ENCODE data around the gene MYF5. TPM values are rescaled to one million over a fixed set of nuclear protein-coding genes. Genes with fewer than 3 reads are reported as not detected.

Gene MYF5
- total and polyA plus RNA-seq, 9 of the 15 experiments (the other 6 are each of a cell fraction or from before 2014, with no cell fraction given) = not detected

- in situ Hi-C loops (cut with MboI) (no loop called here), intact Hi-C loops (cut with micrococcal nuclease) (no loop called here)
- H3K4me3 ChIP-seq = no peak overlapping the region
- H3K27me3 ChIP-seq (ENCODE audit: control insufficient read depth in 2 of 2, insufficient read depth in 2 of 2, low read length in 2 of 2) = no peaks in the 10 kb centered on the region
- no peak overlapping the region for H3K9ac ChIP-seq (ENCODE audit: insufficient read depth in 1 of 2, low read depth in 2 of 2, low read length in 2 of 2)
- no peaks in the 10 kb centered on the region for H4K20me1 ChIP-seq (replicated peaks; ENCODE audit: control insufficient read depth, insufficient read depth, low read length)
- BruUV-seq (replicated peaks) = no TSS peak
- CTCF ChIA-PET (ENCODE audit: low intra/inter-chr PET ratio) = no interaction called here
- DNase-seq (ENCODE audit: extremely low read depth in 1 of 4, low spot score in 3 of 4) (no peak), FAIRE-seq (no peak), ATAC-seq (no peak)
- no peaks in the 10 kb centered on the region for H3K4me1 ChIP-seq (replicated peaks in 1 of 2; ENCODE audit: control insufficient read depth in 2 of 2, insufficient read depth in 2 of 2, low read length in 2 of 2)
- no peaks in the 10 kb centered on the region for H3K9me1 ChIP-seq (ENCODE audit: control insufficient read depth, insufficient read depth, low read length)
- 0% methylated on average over 2 of the region's 2 CpGs for WGBS (ENCODE audit: insufficient coverage, low coverage, missing lambda C conversion rate)
- no peak overlapping the region for H2AFZ ChIP-seq (ENCODE audit: low read depth, low read length)
- no peaks in the 10 kb centered on the region for H3K36me3 ChIP-seq (ENCODE audit: control insufficient read depth, insufficient read depth, low read length)
- POLR2A ChIA-PET = no interaction called here
- H3K4me2 ChIP-seq (ENCODE audit: insufficient read depth, low read length) = no peak overlapping the region
- H3K9me3 ChIP-seq (replicated peaks; ENCODE audit: control insufficient read depth, insufficient read depth, low read depth, low read length) = no peaks in the 10 kb centered on the region
- no peak overlapping the region for H3K27ac ChIP-seq (ENCODE audit: extremely low read depth, low read depth, low read length)
- H3K79me2 ChIP-seq (ENCODE audit: control insufficient read depth, insufficient read depth, low read length) = no peaks in the 10 kb centered on the region
- TF ChIP-seq L3MBTL2 (IDR thresholded peaks at IDR 0.05) = no peak
- no peak for TF ChIP-seq HINFP (tag; conservative IDR thresholded peaks at IDR 0.05; ENCODE audit: low read depth)
- no peak for TF ChIP-seq FOXA3 (CRISPR knock-in tag; conservative IDR thresholded peaks at IDR 0.05 in 1 of 2, IDR thresholded peaks at IDR 0.05 in 1 of 2)
- no peak for TF ChIP-seq CHAMP1 (IDR thresholded peaks at IDR 0.05)
- no peak for TF ChIP-seq EWSR1 (IDR thresholded peaks at IDR 0.05; ENCODE audit: borderline replicate concordance, low read depth, partially characterized antibody)
- TF ChIP-seq ZNF639 (CRISPR knock-in tag; conservative IDR thresholded peaks at IDR 0.05 in 1 of 2, IDR thresholded peaks at IDR 0.05 in 1 of 2) = no peak
- TF ChIP-seq MBD2 (IDR thresholded peaks at IDR 0.05; ENCODE audit: borderline replicate concordance, low read depth) = no peak
- TF ChIP-seq SIN3B (IDR thresholded peaks at IDR 0.05; ENCODE audit: low read depth) = no peak
- no peak for TF ChIP-seq ZNF589 (CRISPR knock-in tag; IDR thresholded peaks at IDR 0.05; ENCODE audit: low read depth)
- no peak for TF ChIP-seq HMGN3 (IDR thresholded peaks at IDR 0.05; ENCODE audit: borderline replicate concordance, extremely low read depth, insufficient read length, low read depth, low read length)
- TF ChIP-seq HNRNPLL (IDR thresholded peaks at IDR 0.05; ENCODE audit: low read depth, low read length, poor library complexity, severe bottlenecking) = no peak
- no peak for TF ChIP-seq IRF2 (CRISPR knock-in tag; IDR thresholded peaks at IDR 0.05)
- TF ChIP-seq BRF2 (IDR thresholded peaks at IDR 0.05; ENCODE audit: borderline replicate concordance, insufficient read depth, insufficient read length) = no peak
- no peak for TF ChIP-seq GTF2E2 (tag; IDR thresholded peaks at IDR 0.05)
These were observed 31.1 kb downstream of the MYF5 start for GRCh38 chr12:80747800-80748199.

Data from K562 (cell line).